ENCODE results near the gene CYBB.
A peak's percentile ranks its signal among the peaks of the same experiment; 100 is the strongest.
"Not testable (repeated sequence)": the region's sequence is repeated elsewhere in the genome, so short reads cannot be mapped to it uniquely, and the experiment has no call there.

CYBB gene

DNA sequence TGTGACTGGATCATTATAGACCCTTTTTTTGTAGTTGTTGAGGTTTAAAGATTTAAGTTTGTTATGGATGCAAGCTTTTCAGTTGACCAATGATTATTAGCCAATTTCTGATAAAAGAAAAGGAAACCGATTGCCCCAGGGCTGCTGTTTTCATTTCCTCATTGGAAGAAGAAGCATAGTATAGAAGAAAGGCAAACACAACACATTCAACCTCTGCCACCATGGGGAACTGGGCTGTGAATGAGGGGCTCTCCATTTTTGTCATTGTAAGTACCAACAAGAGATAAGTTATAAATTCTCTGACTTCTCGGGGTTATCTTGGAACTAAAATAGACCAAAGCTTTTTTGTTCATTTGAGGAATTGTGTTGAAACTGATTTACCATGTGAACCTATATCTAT, at the start of gene CYBB:
CYBB (plus strand) TSS at position 203 of the 400 bp plus-strand sequence; CDS start at position 222, 19 bp downstream.
- no peak for DNase-seq

DNA sequence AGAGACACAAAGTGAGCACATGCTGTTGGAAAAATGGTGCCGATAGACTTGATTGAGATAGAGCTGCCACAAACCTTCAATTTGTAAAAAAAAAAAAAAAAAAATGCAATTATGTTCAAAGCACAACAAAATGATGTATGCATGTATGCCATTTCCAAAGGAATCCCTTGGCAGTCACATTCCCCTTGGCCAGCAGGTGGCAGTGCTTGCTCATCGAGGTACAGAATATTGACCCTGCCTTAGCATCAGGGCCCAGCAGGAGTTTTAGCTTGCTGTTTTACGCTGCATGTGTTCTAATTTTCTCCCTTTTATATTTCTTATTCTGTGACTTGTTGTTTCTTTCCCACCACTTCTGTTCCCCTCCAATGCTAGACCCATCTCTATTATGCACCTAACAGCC, 34.5 kb upstream of the CYBB start:
- peak in 50 of 56 donors; percentile 0 to 79 (median 22) for DNase-seq

DNA sequence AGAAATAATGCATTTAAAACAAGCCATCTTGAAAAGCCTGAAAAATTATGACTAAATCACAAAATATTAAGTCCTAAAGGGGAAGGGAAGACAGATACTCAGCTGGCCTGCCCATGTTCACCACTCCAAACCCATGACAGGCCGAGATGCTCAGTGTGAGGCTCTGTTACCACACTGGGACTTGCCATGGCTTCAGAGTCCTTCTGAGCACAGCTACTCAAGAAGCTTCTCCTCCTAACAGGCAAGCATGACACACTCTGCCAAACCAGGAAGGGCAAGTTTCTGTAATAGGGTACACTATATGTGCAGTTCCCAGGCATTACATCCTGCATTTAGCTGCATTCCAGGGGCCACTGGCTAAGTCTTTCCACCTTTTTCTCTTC, 34.0 kb upstream of the CYBB start:
- peak in 1 of 56 donors; percentile 0 for DNase-seq

DNA sequence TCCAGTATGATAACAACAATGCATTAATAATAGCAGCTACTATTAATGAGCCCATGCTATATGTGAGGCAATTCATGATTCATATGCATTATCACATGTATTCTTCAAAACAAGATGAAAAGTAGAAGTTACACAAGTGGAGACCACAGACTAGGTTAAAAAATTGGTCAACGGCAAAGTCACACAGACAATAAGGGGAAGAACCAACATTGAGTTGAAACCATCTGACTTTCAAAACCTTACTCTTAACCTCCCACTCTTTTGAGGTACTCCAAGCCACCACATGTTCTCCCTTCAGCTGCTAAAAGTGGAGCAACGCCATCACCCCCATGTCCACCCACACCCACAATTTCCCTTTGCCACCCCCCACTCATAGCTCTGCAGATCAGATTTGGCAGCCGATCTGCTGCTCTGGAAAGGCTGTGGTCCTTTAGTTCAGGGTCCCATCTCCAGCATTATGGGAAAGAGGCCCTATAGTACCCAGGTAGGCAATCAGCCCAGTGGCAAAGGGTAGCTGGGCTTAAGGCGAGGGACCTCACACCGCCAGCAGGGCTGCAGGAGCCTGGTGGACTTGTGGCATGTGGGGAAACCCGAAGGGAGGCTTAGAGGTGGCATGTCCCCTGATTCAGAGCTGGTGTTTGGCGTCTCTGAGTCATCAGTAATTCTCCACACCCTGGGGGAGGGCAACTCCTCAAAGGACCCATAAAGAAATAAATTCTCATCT, 33.5 kb upstream of the CYBB start:
- DNase-seq: no peak

DNA sequence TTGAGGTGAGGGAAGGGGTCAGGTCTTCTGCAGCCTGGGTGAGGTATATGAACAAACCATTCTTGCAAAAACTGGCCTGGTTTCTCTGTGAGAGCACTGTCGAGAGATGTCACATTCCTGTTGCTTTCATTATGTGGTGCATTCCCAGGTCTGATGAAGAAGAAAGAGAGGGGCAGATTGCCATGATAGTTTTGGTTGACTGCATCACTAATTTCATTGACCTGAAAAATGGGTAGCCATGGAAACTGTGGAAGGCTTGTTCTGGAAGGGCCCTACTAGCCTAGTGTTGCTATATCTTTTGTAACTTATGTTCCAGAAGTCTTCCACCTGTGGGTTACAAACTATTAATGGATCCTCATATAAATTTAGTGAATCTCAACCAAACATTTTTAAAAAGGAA, 32.9 kb upstream of the CYBB start:
- DNase-seq: no peak

DNA sequence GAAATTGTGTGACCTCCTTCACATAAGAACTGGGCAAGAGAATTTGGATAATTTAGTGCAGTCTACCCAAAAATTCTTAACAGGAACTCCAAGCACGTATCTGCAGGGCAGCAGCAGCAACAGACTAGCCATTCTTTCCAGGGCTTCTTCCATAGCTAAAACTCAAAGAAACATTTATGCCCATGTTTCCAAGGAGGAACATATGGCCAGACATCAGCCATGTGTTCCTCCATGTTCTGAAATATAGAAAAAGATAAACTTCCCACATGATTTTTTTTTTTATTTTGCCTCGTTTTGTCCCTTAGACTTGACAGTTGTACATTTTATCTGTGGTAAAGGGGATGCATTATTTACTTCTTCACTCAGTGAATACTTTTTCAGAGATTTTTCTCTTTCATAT, 27.6 kb upstream of the CYBB start:
- no peak for DNase-seq

DNA sequence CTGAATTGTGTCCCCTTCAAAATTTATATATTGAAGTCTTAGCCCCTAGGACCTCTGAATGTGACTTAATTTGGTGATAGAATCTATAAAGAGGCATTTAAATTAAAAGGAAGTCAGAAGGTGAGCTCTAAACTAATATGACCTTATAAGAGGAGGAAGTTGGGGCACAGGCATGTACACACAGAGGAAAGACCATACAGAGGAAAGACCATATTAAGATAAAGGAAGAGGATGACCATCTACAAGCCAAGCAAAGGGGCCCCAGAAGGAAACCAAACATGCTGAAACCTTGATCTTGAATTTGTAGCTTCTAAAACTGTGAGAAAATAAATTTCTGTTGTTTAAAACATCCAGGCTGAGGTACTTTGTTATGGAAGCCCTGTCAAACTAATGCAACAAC, 26.9 kb upstream of the CYBB start:
- DNase-seq: no peak

DNA sequence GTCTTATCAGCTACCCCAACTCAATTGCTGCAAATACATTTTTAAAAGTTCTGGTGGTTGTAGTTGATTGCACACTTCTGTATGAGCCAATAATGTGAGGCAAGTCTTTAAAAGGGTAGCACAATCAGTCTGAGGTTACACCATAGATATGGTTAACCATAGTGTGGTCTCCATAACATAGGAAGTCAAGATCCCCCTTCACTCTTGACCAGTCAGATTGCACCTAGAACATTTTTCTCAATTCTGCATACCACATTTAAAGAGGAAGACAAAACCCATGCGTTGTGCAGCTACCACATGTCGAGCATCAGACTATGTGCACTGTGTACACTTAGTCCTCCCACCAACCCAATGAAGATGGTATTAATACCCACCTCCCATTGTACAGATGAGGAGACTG, 26.5 kb upstream of the CYBB start:
- no peak for DNase-seq

DNA sequence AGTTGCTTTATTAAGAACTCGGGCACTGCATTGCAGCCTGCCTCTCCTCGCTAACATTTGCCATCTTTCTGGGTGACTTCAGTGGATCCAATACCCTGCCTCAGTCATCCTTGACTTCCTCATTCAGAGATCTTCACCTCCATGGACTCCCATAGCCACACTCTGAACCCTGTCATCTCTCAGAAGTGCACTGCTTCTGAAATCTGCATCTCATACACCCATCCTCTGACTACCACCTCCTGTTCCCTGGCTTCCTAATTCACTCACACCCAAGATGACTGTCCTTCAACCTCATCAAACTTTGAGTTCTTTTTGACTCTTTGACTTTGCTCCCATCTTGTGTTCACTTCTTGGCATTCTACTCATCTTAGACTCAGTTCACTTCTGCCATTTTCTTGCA, 25.3 kb upstream of the CYBB start:
- no peak for DNase-seq

DNA sequence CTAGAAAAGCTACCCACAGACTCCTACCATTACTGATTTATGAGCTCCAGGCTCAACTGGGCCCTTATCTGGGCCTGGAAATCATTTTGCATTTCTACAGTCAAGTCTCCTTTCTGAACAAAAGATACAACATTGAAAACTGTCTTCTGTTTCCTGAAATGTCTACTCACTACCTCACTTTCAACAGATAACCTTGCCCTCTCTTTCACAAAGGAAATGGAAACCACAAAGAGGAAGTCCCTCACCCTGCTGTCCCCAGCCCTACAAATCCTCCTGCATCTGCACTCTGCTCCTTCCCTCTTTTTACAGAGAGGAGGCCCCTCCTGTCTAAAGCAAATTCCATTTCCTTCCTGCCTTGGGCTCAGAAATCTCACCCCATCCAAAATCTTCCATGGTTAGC, 24.8 kb upstream of the CYBB start:
- DNase-seq: peak in 3 of 56 donors; percentile 0

DNA sequence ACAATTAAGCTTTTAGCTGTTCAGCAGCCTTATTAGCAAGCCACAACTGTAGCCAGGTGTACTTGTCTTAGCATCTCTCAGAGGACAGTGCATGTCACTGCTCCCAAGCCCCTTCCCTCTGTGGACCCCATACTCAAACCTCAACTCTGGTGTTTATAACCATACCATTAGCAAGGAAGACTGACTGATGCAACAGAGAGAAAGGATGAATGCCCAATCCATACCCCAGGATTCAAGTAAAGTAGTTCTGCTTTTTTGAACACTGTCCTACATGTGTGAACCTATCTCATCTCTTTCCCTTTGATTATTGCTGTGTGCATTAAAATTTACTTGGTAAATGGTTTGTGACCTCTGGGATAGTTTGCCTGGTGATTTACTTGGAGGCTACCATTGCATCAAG, 22.8 kb upstream of the CYBB start:
- no peak for DNase-seq

DNA sequence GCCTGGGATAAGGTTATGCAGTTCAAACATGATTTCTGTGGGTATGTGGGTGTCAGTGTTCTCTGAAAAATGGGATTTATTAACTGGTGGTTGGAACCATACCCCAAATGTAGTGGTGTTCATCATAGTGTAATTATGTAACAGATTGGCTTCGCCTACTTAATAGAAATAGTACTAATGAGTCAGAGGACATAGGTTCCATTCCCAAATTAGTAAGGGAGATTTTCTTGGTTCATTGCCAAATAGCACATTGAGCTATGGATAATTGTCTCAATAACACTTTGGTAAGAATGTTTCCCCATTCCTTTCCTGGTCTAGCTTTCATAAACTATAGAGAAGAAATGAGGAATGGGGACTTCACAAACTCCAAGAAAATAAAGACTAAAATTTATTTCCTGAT, 20.5 kb upstream of the CYBB start:
- DNase-seq: no peak

DNA sequence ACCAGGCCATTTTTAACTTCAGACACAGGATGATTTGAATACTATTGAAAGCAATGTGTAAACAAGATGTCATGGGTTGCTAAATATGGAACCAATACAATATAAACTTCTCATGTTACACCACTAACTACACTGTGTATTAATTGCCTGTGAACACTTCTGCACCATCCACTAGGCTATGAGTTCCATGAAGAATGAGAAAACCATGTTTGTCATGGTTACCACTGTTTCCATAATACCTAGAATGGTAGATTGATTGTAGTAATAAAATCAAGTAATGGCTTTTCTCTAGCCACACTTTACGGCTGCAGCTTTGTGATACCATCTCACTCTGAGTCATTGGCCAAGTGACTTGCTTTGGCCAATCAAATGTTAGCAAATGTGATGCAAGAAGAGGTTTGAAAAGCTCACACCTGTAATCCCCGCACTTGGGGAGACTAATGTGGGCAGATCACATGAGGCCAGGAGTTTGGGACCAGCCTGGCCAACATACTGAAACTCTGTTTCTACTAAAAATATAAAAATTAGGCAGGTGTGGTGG, 19.9 kb upstream of the CYBB start:
- no peak for DNase-seq

DNA sequence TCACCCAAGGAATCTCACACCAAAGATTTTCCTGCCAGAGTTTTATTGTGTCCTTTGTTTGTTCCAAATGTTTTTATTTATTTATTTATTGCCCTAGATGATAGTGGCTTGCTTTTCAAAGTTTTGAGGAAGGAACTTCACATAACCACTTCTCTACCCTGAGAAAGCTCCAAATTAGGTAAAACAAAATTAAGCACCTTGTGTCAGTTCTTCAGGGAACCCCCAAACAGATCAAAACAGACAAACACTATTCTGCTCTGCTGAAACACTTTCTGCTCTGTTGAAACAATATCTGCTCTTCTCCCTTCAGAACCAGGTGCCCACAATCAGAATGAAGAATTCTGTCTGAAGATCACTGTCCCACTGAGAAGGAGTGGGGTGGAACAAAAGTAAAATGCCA, 16.5 kb upstream of the CYBB start:
- no peak for DNase-seq

DNA sequence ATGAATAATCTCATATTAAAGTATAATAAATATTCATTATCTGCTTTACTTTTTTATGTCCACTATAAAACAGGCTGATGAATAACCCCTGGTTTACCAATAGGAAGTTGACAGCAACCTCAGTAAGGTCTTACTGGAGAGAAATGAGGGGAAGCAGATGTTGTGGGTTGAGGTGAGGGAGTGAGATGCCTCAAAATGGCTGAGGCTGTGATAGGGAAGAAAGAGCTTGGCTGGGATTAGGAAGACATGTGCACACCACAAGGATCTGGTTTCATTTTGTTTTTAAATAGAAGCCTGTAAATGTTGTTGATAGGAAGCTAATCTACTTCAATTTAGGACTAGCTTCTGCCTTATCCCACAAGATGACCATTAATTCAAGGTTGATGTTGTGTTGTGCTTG, 14.4 kb upstream of the CYBB start:
- DNase-seq: no peak

DNA sequence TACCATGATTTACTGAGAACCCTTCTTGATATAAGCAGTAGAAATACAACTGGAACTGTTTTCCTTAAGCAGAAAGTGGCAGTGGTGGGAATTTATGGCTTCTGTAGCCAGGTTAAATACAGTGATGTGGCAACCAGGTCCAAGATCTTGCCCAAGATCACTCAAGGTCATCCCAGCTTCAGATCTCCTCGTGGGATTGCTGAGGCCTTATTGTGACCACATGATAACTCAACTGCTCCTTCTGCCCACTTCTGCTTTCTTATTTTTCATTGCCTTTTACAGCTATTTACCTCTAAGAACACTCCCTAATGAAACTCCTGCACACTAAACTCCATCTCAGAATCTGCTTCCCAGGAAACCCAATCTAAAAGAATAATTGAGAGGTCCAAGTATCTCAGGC, 12.4 kb upstream of the CYBB start:
- DNase-seq: no peak

DNA sequence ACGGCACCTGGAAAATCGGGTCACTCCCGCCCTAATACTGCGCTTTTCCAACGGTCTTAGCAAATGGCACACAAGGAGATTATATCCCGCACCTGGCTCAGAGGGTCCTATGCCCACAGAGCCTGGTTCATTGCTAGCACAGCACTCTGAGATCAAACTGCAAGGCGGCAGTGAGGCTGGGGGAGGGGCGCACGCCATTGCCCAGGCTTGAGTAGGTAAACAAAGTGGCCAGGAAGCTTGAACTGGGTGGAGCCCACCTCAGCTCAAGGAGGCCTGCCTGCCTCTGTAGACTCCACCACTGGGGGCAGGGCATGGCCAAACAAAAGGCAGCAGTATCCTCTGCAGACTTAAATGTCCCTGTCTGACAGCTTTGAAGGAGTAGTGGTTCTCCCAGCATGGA, 11.0 kb upstream of the CYBB start:
- DNase-seq: not testable (repeated sequence)

DNA sequence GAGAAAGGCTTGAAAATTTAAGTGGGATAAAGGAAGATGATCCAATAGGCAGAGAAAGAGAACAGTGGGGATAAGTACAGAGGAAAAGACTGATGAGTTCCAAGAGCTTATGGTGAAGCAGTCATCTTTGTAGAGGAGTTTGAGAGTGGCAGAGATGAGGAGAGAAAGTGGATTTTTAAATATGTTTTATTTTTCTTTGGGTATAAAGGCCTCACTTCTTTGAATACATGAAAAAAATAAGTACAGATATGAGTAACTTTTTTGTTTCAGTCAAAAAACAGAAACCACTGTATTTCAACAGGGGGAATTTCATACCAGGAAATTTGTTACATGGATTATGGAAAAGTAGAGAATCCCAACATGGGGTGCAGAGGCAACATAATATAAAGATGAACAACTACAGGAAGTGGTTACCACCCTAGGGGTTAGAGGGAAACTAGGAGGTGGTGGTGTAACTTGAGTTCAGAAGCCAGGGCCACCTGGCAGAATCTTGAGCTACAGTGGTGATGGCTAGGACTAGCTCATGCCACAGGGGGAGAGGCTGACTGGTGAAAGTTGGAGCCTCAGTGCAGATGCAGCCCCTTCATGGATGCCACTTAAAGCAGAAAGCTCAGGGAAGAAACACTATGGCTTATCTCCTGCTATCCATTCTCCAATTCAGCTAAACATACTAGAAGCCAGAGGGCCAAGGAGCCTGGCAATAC, 3.4 kb upstream of the CYBB start:
- no peak for DNase-seq

DNA sequence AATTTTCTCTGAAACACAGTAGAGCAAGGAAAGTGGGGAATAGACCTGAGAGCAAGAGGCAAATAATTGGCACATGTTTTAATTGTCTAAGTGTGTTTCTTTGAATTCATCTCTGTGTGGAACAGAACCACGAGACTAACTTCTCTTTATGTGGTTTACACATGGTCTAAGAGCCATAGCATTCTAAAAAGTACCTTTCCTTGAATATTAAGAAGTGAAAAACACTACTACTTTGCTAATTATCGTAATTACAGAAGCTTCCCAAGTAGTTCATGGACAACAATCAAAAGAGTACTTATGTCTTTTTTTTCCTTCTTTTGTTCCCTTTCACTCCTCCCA, 2.9 kb upstream of the CYBB start:
- DNase-seq: no peak

DNA sequence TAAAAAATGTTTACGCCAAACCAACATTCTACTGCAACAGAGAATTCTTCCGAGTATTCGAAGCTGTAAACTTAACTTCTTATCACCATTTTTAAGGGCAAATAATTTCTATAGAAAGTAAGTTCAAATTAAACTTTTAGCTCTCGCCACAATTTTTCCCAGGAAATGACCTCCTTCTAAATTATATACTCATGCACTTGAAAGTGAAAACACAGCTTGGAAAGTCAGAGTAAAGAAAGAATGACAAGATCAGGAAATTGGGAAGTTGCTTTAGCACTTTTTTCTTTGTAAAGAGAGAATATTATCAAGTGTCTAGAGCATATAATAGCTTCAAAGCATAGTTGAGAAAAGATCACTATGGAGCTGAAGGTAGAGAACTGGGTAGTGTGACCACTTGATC, 1.2 kb downstream of the CYBB start:
- no peak for DNase-seq

DNA sequence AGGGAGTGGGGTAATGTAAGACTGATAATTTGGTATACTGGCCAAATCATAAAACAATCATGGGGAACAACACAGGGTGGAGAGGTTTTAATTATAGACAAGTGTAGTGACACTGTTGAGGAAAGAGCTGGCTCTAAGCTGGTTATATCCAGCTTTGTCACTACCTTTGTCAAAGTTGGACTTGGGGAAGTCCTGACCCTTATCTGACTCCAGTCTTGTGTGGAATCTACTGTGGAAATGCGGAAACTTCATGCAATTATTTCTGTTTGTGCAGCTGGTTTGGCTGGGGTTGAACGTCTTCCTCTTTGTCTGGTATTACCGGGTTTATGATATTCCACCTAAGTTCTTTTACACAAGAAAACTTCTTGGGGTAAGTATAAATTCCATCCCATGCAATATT, 2.0 kb downstream of the CYBB start:
- DNase-seq: no peak

DNA sequence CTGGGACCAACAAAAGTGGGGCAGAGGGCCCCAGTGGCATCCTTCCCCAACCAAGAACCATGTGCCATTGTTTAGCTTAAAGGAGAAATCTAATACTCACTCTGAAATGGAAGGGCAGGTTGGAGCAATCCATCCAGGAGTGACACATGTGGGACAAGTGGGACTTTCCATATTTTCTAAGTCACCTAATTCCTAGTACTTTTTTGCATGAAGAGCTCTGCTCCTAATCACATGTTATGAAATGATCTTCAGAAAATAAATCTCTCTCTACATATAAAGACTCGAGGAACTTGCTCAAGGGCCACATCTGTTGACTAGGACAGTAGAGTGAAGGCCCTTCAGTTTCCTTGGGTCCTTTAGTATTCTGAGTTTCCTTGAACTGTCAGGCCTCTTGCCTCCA, 2.5 kb downstream of the CYBB start:
- DNase-seq: no peak

DNA sequence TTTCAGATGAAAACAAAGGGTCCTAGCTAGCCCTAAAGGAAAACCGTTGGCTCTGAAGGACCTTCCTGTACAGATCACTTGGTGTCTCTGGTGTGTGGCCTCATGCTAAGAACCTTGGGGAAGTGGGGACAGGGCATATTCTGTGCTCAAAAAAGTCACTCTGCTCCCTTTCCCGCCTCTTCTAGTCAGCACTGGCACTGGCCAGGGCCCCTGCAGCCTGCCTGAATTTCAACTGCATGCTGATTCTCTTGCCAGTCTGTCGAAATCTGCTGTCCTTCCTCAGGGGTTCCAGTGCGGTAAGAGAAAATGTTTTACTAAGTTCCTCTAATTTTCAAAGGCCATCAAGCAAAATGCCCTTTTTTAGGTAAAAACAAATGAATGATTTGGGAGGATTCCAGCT, 3.4 kb downstream of the CYBB start:
- DNase-seq: peak in 1 of 56 donors; percentile 2

All from nucleus accumbens (tissue), 56 donors.